Heart left ventricle (tissue), 16 donors: Measurements from ENCODE around the gene PPARG. TPM values are rescaled to one million over a fixed set of nuclear protein-coding genes. Genes with fewer than 3 reads are reported as not detected.

Source experiments
- ATAC-seq, 4 donors: fragments of 200-7000 bp; cut with Tn5 transposase; one replicate each; pipeline ENCODE4 v1.9.1; 2020 to 2022; ENCODE audit warnings: moderate library complexity in 4 of 4, mild to moderate bottlenecking in 3 of 4, moderate number of reproducible peaks in 1 of 4
- DNase-seq, 5 donors: peaks; one replicate each; pipeline ENCODE4 v3.0.0-alpha.2; 2020
- H3K27ac ChIP-seq, 12 donors: fragments of 200-600 bp; sonication (generic) in 4 of 12; one replicate each; pipeline versions ENCODE4 v1.5.0 to v1.8.0; 2016 to 2022; ENCODE audit warnings: mild to moderate bottlenecking in 2 of 12
- H3K27me3 ChIP-seq, 9 donors: fragments of 200-600 bp; sonication (generic) in 2 of 9; one replicate each; pipeline versions ENCODE4 v1.5.1 to v1.8.0; 2016 to 2022; ENCODE audit warnings: mild to moderate bottlenecking in 3 of 9
- H3K36me3 ChIP-seq, 9 donors: fragments of 200-600 bp; sonication (generic) in 2 of 9; one replicate each; pipeline versions ENCODE4 v1.5.0 to v1.8.0; 2018 to 2022; ENCODE audit warnings: mild to moderate bottlenecking in 2 of 9
- H3K4me1 ChIP-seq, 12 donors: fragments of 200-600 bp; sonication (generic) in 4 of 12; one replicate each; pipeline versions ENCODE4 v1.5.0 to v1.8.0; 2016 to 2022; ENCODE audit warnings: mild to moderate bottlenecking in 3 of 12
- H3K4me3 ChIP-seq, 12 donors: fragments of 200-600 bp; sonication (generic) in 4 of 12; one replicate each; pipeline versions ENCODE4 v1.5.0 to v1.8.0; 2017 to 2022; ENCODE audit warnings: mild to moderate bottlenecking in 9 of 12, moderate library complexity in 4 of 12
- H3K9me3 ChIP-seq, 12 donors: fragments of 200-600 bp; sonication (generic) in 4 of 12; one replicate each; pipeline versions ENCODE4 v1.5.0 to v1.8.0; 2016 to 2022; ENCODE audit warnings: mild to moderate bottlenecking in 1 of 12
- POLR2A ChIP-seq, 2 donors: fragments of 450-650 bp; IDR thresholded peaks; one replicate each; pipeline ENCODE4 v1.6.1; 2017; ENCODE audit warnings: antibody characterized with exemption in 2 of 2, mild to moderate bottlenecking in 2 of 2, moderate library complexity in 2 of 2
- WGBS, 4 donors: extraction: QIAGEN DNeasy Blood & Tissue Kit in 2 of 4; methylation state at CpG; one replicate each; pipeline versions ENCODE4 v1.1.5 to v1.1.7; 2013 to 2018; 5-methylcytosine and 5-hydroxymethylcytosine counted together
- intact Hi-C, 10 donors: fragments of 100-400 bp; cut with DNase I; formaldehyde crosslinking; loops; one replicate each; pipeline versions ENCODE4 v1.11.1 to v1.14.2; 2022
- polyA plus RNA-seq, 2 donors: library from polyadenylated mRNA; stranded (reverse); fragments of 200-250 nt; gene quantifications; one replicate each; pipeline ENCODE4 v1.2.3, GENCODE V29; 2013
- total RNA-seq, 9 donors: library from RNA; depleted of rRNA in 2 of 9; stranded (reverse); fragments of >200 nt in 2 of 9; fragmentation: NEBNext Ultra II Directional in 3 of 9; extraction: Animal tissue kit (Norgen Biotek cat#: 25700) in 3 of 9; gene quantifications; one replicate each; pipeline versions ENCODE4 v1.1.0 to v1.2.4, GENCODE V29; 2016 to 2023
- TF ChIP-seq, protein P1 (sequence below), 12 donors: fragments of 200-600 bp; sonication (generic) in 4 of 12; IDR thresholded peaks; one replicate each; pipeline versions ENCODE4 v1.5.0 to v1.8.0; 2018 to 2022; ENCODE audit warnings: antibody characterized with exemption in 12 of 12, mild to moderate bottlenecking in 5 of 12
- donor health status: ischemic (EF 13 %, LVEDD 7.1; RV severe dilation, severe dysfunction).
- donor health status: healthy with polysubstance abuse.
- donor health status: DM: no; HTN: yes; CAD: no.
- donor health status: DM: no; HTN: no; CAD: no.
- donor health status: ischemic (EF 25% LVEDD 6.9; RV normal size, moderate dysfunction).
- donor health status: ischemic (EF 25% LVEDD 5.7; RV mildly dilated, moderate dysfunction).
- donor health status: healthy.
- donor health status: DM: yes; HTN: yes; CAD: no.
- donor health status: ischemic (EF 35%, LVEDD 5.7; RV mildly dilated, moderate dysfunction).
- donor health status: nonischemic (EF 11% LVEDD 7.7; RV severe dilation, severe dysfunction).
- donor health status: DM: yes; HTN: yes; CAD: no.
- donor health status: PGD.
- donor health status: ischemic (EF 29% LVEDD 5.4; RV normal size, mild dysfunction).
- donor health status: nonischemic (EF 23%, LVEDD 6.1; RV moderate dilation, normal function).

The PPARG gene
- total and polyA plus RNA-seq, 11 donors, result 8.9 to 30.3 (median 20.0) TPM

GRCh38 chr3:12296511-12296910, 7.6 kb downstream of the PPARG start:
- Histone ChIP-seq H3K27ac (no peak overlapping the region), H3K4me1 (peaks cover 0 to 12% (median under 1%) of the 10 kb centered on the region in 12 donors), H3K27me3 (no peaks in the 10 kb centered on the region), H3K4me3 (no peak overlapping the region), H3K36me3 (no peaks in the 10 kb centered on the region), H3K9me3 (no peaks in the 10 kb centered on the region)
- 90 to 93% (median 92%) methylated on average over 4 of the region's 4 CpGs for WGBS, 4 donors
- ATAC-seq (no peak), DNase-seq (no peak)
- TF ChIP-seq, protein P1, sequence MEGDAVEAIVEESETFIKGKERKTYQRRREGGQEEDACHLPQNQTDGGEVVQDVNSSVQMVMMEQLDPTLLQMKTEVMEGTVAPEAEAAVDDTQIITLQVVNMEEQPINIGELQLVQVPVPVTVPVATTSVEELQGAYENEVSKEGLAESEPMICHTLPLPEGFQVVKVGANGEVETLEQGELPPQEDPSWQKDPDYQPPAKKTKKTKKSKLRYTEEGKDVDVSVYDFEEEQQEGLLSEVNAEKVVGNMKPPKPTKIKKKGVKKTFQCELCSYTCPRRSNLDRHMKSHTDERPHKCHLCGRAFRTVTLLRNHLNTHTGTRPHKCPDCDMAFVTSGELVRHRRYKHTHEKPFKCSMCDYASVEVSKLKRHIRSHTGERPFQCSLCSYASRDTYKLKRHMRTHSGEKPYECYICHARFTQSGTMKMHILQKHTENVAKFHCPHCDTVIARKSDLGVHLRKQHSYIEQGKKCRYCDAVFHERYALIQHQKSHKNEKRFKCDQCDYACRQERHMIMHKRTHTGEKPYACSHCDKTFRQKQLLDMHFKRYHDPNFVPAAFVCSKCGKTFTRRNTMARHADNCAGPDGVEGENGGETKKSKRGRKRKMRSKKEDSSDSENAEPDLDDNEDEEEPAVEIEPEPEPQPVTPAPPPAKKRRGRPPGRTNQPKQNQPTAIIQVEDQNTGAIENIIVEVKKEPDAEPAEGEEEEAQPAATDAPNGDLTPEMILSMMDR (IDR thresholded peaks at IDR 0.05), result no peak
- TF ChIP-seq POLR2A (IDR thresholded peaks at IDR 0.05), result no peak
- intact Hi-C loops, result no loop called here

DNA sequence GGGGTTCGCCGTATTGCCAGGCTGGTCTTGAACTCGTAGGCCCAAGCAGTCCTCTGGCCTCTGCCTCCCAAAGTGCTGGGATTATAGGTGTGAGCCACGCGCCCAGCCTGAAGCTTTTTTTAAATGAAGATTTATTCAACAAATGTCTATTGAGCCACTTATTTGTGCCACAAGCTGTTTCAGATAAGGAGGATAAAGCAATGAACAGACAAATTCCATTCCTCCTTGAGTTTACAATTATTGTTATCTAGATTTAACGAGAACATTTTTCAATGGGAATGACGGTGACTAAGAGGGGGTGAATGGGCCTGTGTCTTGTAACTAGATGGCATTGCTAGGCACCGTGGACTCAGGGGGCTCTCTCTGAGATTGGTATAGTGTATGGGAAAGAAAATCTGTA, 10.2 kb downstream of the PPARG start:
- Histone ChIP-seq H3K27ac (no peak overlapping the region), H3K36me3 (no peaks in the 10 kb centered on the region), H3K9me3 (no peaks in the 10 kb centered on the region), H3K4me3 (no peak overlapping the region), H3K4me1 (peaks cover 0 to 9% (median 0%) of the 10 kb centered on the region in 12 donors), H3K27me3 (no peaks in the 10 kb centered on the region)
- no peak for TF ChIP-seq POLR2A (IDR thresholded peaks at IDR 0.05)
- TF ChIP-seq, protein P1 (IDR thresholded peaks at IDR 0.05), result no peak
- no peak for DNase-seq
- 81 to 83% (median 82%) methylated on average over 8 of the region's 8 CpGs for WGBS, 4 donors
- intact Hi-C loops, result no loop called here
- ATAC-seq, result no peak

DNA sequence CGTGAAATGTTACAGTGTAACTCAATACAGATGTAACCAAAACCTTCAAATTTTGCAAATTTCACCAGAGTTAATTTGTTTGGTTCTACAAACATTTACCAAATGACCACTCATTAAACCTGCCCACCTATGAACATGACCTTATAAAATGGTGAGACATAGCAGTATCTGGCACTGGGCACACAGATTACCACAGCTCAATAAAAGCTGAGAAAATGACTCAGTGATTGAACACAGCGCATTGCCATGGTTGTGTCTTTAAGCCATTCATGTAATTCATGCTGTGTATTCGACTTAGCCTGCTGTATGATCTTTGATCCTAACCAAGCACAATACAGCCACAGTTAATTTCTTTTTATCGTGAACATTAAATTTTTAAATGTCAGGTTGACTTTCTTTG, 11.3 kb downstream of the PPARG start:
- TF ChIP-seq, protein P1 (IDR thresholded peaks at IDR 0.05), result no peak
- TF ChIP-seq POLR2A (IDR thresholded peaks at IDR 0.05), result no peak
- intact Hi-C loops, result no loop called here
- Histone ChIP-seq H3K9me3 (no peaks in the 10 kb centered on the region), H3K36me3 (no peaks in the 10 kb centered on the region), H3K27ac (no peak overlapping the region), H3K4me3 (no peak overlapping the region), H3K27me3 (no peaks in the 10 kb centered on the region), H3K4me1 (peaks cover 0 to 9% (median 0%) of the 10 kb centered on the region in 12 donors)
- 78 to 94% (median 87%) methylated on average over 4 of the region's 4 CpGs for WGBS, 4 donors
- ATAC-seq (no peak), DNase-seq (no peak)

- no peaks in the 10 kb centered on the region for H3K9me3 ChIP-seq
- ATAC-seq (no peak), DNase-seq (no peak)
- H3K4me1 ChIP-seq, result peaks cover 0 to 9% (median 0%) of the 10 kb centered on the region in 12 donors
- H3K27ac ChIP-seq, result no peak overlapping the region
- no peaks in the 10 kb centered on the region for H3K36me3 ChIP-seq
- 81 to 88% (median 82%) methylated on average over 2 of the region's 2 CpGs for WGBS, 4 donors
- H3K27me3 ChIP-seq, result no peaks in the 10 kb centered on the region
- intact Hi-C loops, result no loop called here
- TF ChIP-seq, protein P1 (IDR thresholded peaks at IDR 0.05), result no peak
- TF ChIP-seq POLR2A (IDR thresholded peaks at IDR 0.05), result no peak
- no peak overlapping the region for H3K4me3 ChIP-seq
These were observed 12.2 kb downstream of the PPARG start for GRCh38 chr3:12301031-12301430.
